ENCODE data around the gene FAM163B.

The FAM163B gene

DNA sequence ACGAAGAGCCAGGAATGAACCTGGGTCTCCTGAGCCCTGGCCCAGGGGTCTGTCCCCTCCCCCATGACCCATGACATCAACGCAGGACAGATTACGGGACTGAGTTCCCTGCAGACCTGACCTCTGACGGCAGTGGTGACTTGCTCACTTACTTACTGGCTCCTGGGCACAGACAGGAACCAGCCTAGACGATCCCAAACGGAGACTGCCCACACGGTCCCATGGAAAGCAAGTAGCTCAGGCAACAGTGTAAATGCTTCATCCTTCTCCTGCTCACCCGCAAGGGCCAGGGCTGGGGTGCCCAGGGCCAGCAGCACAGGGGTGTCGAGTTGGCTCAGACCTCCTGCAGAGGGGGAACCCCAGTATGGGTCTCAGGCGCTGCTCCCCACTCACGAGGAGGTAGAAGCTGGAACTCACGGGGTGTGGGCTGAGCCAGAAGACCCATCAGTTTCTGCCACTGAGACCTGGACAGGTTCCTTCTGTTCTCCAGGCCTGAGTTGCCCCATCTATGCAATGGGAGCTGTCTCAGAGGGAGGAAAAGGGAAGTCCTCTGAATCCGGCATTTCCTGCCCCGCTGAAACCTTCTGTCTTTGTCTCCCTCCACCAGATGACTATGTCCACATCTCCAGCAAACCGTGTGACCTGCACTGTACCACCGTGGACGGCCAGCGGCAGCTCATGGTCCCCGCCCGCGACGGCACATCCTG is 69.0 kb downstream of the FAM163B start:
- no peak for FAIRE-seq

DNA sequence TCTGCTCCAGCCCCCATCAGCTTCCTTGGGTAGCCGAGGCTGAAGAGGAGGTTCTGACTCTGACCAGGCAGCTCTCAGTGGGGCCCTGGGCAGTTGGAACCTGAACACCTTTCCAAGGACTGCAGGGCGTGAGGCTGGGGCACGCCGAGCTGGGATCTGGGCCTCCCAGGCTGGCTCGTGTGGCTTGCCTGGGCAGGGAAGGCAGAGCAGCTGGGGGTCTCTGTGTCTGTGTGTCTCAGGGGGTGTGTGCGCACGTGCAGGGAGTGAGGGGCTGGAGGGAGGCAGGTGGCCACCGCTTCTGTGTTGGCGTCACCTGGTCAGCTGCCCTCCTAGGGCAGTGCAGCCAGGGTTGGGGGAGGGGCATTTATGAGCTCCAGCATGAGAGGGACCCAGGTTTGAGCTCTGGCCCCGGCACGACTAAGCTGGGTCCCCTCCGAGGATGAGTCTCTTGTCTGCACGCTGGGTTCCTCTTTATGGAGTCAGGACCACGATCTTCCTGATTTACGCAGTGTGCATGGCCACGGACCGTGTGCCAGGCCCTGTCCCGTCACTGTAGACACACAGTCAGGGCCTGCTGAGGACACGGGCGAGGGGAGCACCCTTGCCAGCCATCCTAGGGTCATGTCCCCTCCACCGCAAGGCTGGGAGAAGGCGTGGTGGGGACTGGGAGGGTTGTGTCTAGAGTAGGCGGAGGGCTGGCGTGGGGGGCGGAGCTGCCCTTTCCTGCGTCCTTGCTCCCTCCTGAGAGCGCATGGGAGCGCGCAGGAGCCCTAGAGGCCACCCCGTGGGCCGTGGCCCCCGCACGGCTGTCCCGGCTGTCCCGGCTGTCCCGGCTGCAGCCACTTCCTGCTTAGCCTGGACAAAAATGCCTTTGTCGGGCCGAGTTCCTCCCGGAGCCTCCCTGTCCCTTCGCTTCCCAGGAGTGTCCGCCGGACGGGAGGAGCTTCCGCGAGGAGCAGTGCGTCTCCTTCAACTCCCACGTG is 70.0 kb downstream of the FAM163B start:
- FAIRE-seq = no peak

DNA sequence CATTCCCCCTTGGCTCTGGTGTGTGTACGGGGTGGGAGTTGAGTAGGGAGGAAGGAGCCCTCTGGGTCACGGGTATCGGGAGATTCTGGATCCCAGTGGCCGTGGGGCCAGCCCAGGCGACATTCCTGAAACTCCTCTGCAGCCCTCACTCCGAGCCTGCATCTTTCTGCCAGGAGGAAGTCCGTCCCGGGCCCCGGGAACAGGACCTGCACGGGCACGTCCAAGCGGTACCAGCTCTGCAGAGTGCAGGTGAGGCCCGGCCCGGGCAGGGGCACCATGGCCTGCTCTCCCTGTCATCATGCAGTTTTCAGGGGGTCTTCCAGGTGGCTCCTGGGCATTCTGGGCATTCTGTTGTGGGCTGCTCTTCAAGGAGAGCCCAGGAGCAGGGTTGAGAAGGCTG is 71.0 kb downstream of the FAM163B start:
- FAIRE-seq = no peak

DNA sequence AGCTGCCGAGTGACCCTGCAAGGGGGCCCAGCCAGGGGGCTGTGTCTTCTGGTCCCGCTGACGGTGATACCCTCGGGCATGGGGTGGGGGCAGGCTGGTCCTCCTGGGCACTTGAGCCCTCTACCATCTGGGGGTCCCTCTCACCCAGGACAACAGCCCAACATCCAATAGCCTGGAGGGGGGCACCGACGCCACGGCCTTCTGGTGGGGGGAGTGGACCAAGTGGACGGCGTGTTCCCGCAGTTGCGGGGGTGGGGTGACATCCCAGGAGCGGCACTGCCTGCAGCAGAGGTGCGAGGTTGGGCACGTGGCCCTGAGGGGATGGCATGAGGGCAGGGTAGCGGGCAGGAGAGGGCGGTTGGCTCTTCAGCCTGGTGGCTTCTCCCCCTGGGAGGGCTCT is 71.9 kb downstream of the FAM163B start:
- no peak for FAIRE-seq

DNA sequence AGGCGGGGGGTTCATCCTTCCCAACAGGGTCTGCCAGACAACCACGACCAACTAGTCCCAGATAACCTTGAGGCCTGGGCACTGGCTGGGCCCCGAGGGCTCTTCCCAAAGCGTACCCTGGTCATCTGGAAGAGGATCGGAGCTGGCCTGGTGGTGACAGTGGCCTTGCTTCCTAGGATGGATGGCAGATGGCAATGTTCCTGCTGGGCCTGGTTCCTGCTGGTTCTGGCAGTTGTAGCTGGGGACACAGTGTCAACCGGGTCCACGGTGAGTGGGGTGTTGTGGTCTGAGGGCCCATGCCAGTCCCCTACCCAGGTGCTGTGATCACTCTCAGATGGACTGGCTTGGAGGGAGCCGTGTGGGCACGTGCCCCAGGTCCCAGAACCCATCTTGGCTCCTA is 72.7 kb downstream of the FAM163B start:
- no peak for FAIRE-seq

DNA sequence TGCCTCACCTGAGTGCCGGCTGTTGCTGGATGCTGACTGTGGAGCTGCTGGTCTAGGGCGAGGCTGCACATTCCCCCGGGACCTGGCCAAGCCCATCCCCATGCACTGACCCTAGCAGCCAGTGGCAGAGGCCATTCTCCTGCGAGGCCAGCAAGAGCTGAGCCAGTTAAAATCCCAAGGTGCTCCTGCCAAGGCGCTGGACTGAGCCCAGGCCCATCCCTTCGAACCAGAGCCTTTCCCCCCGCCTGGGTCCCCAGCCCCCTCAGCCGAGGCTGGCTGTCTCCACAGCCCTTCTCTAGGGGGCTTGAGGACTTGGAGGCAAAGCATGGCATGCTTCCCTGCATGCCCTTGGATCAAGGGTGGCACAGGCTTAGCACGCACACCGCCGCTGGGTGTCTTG is 73.1 kb downstream of the FAM163B start:
- no peak for FAIRE-seq

DNA sequence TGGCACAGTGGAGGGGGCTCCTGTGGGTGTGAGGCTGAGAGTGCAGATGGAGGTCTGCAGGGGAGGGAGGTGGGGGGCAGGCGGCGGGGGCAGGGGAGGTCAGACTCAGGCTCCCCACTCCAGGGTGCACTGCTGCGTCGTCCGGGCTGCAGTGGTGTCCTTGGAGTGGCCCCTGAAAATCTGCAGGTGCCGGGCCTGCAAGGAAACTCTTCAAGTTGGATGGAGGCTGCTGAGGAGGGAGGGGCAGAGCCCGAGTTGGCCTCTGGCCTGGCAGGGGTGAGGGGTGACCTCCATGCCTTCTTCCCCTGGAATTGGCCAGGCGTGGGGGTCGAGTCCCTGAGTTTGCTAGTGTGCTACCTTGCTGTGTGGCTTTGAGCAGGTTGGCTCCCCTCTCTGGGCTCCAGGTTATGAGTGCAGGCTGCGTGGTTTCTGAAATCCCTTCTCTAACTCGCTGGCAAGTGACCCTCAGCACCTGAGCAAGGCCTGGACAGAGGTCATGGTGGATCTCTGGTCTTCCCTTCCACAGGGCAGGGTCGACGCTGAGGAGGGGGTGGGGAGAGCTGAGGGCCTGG is 73.8 kb downstream of the FAM163B start:
- no peak for FAIRE-seq

DNA sequence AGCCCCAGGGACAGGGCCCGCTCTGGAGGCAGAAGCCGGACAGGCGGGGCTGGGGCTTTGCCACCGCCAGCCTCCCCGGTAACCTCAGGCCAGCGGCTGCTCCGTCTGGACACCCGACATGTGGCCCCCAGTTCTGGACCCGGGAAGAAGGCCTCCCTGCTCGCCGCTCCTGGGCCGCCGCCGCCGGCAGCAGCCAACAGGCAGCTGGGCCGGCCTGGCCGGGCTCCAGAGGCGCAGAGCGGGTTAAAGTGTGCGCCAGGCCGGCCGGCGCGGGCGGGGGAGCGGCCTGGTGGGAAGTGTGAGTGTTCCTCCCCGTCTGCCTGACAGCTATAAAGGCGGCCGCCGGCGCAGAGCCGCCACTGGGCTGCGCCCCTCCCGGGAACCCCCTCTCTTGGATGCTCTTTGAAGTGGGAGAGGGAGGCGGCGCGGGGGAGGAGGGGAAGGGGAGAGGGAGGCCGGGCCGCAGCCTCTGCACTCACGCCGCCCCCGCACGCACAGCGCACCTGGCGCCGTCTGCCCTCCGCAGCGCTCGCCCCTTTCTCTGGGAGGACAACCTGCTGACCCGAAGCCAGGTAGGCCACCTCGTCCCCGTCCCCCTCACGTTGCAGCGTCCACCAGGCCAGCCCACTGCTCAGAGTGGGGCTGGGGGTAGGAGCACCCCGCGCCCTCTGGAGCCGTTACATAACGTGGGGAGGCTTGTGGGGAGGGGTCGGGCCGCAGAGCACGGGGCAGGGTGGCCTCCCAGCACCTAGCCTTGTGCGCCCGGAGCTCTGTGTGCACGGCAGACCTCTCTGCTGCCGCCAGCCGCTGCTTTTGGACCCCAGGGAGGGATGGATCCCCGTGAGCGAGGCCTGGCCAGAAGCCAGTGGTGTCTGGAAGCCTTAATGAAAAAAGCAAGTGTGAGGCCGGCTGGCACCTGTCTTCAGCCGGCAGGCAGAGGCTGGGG is 74.6 kb downstream of the FAM163B start, which contains the start of gene ADAMTSL2:
TSS of gene ADAMTSL2 (plus strand) at position 359 of the 946 bp plus-strand sequence. CDS start 2,009 bp downstream, outside the sequence.
- FAIRE-seq = no peak

DNA sequence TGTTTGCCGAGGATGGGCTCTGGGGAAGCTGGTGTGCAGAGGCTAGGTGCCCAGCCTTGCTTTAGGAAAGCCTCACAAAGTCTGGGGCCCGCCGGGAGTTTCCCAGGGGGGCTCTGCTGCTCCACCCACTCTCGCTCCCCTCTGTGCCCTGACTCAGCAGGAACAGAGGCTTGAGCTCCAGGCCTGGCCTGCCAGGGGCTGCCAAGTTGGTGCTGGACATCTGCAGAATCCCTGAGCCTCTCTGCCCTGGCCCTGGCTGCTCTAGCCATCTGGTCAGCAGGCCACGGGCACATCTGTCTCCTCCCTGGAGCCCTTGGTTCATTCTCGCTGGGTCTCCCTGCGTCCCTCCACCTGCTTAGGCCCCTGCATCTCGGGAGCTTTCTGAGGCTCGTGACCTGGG is 75.3 kb downstream of the FAM163B start:
- FAIRE-seq = no peak

DNA sequence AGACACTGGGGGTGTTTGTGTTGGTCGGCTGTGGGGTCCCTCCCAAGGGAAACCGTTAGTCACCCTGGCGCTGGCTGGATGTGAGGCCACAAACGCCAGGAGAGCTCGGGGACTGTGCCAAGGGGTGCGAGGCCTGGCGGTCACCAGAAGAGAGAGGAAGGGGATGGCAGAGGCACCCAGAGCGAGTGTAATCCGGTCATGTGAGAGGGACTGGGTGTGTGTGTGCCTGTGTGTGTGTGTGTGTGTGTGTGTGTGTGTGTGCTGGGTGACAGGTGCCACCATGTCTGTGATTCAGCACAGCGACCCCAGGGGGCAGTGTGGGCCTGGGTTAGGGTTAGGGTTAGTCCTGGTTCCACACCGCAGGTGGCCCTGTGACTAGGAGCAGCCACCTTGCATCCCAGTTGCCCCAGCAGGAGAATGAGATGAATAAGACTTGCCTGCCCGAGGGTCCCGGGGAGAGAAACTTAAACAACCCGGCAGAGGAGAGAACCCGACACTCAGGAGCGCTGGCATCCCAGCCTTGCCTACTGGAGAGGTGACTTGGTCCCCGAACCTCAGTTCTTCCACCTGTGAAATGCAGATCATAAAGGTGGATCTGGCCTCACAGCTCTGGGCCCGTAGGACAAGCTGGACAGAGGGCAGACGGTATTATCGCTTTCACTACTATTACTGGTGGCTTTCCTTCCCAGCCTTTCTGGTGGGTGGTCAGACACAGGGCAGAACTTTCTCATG is 76.1 kb downstream of the FAM163B start:
- FAIRE-seq = no peak

DNA sequence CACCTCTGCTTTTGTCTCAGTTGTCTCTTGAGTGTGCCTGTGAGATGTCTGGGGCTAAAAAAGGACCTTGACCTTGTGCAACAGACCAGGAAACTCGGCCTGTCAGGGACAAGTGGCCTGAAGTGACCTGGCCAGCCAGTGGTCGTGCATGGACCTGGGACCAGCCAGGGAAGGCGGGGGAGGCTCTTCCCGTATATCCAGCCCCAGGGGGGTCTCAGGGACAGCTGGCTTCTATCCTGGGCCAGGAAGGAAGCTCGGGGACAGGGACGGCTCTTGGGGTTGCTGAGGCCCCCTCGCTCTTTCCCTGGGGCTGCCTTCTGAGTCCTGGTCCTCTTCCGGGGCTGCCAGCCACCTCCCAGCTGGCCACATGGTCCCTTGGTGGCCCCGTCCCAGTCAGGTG is 77.9 kb downstream of the FAM163B start:
- no peak for FAIRE-seq

DNA sequence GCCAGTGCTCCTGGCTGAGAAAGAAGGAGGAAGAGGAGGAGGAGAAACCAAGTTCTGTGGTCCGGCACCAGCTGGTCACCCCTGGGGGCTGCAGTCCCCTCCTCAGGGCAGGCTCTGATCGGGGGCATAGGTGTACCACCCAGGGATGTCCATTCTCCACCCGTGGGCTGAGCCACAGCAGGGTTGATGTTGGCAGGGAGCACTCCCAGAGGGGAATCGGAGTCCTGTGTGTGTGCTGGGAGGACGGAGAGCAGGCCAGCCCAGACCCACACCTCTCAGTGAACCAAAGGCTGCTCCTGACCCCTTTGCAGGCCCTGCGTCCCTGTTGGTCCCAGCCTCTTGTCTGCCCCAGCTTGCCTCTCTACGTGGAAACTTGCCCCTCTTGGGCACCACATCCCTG is 79.3 kb downstream of the FAM163B start:
- no peak for FAIRE-seq

DNA sequence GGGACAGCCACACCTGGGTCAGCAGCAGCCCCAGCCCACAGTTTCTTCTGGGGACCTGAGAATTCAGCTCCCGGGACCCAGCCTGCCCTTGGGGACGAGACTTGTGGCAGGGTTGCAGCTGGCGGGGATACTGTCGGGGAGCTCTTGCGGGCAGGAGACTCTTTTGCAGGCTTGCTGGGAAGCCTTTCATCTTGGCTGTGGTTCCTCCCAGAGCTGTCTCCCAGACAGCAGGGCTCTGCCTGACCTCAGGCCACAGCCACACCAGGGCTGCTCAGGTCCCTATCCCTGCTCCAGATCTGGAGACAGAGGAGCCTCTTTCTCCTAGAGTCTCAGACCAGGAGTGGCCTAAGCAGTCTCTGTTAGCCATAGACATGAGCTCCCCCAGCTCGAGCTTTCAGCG is 79.7 kb downstream of the FAM163B start:
- no peak for FAIRE-seq

DNA sequence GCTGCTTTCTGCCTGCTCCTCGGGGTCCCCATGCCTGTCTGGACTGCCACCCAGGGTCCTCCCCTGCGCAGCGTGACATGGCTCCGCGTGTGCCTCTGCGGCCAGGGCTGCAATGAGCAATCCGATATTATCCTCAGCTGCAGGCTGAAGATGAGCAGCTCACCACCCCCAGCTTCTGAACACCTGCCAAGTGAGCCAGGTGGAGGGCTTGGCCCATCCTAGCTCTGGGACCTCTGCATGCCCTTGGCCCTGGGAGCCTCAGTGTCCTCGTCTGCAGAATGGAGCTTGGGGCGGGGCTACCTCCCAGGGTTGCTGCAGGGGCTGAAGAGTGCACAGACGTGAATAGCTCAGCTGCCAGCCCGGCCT is 80.3 kb downstream of the FAM163B start:
- no peak for FAIRE-seq

DNA sequence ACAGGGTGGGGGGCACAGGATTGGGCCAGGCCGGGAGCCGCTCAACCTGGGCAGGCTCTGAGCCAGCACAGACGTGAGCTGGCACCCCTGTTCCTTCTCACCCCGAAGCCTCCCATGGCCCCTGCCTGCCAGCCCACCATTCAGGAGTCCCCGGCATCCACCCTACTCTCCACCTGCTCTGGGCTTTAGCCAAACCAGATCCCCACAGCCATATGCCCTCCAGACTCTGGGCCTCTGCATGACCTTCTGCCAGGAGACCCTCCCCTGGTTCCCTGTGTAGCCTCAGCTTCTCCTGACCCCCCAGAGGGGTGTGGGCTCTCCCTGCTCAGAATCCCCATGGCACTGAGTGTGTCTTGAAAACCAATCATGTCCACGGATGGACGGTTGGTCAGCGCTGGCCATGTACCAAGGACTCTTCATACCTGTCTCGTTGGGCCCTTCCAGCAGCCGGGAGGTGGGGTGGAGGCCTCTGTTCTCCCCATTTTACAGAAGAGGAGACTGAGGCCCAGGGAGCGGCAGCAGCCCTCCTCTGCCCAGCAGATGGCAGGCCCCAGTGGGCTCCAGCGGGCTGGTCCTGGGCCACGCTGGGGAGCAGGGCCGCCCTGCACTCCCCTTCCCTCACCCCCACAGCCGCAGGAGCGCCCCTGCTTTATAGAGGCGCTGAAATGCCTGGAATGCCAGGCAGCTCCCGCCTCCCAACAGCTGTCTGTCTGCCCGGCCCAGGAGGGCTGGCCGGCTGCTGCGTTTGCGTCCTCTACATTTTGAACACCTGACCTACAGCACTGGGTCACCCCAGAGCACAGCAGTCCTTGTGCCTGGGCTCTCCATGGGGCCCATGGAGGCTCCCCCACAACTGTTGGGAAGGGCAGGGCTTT is 81.0 kb downstream of the FAM163B start:
- no peak for FAIRE-seq

DNA sequence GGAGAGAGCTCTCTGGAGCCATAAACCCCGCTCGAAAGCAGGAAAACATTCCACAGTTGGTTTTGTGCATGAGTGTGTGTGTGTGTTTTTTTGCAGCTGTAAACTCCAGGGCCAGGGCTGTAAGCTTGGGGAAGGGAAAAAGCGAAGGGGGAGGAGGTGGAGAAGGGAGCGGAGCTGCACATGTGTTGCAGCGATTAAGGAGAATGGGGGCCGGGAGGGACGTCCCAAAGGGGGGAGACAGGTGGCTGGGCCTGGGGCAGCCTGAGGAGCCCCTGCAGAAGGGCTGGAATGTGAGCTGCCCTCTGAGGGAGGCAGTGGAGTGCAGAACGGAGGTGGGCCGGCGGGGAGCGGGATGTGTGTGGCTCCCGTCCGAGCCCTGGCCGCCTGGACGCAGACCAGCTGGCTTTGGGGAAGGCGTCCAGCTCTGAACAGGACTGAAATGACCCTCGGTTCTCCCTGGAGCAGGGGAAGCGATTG is 81.7 kb downstream of the FAM163B start:
- no peak for FAIRE-seq
